Coronary artery (tissue), 2 donors: ENCODE results near the gene NEB.
"Not testable (repeated sequence)": the region's sequence is repeated elsewhere in the genome, so short reads cannot be mapped to it uniquely, and the experiment has no call there.

Experiments
- DNase-seq: peaks from one replicate; pipeline ENCODE4 v3.0.0-alpha.2; 2017; ENCODE audit warnings: low spot score
- H3K27ac ChIP-seq, 2 donors: fragments of 200-600 bp; sonication (generic); one replicate each; pipeline ENCODE4 v1.5.1; 2016 to 2019
- H3K4me3 ChIP-seq: fragments of 200-600 bp; sonication (generic); 2 replicates; pipeline ENCODE4 v1.5.1; 2016; ENCODE audit warnings: mild to moderate bottlenecking, moderate library complexity
- CTCF ChIP-seq: fragments of 200-600 bp; sonication (generic); IDR thresholded peaks from one replicate; pipeline ENCODE4 v1.5.1; 2019; ENCODE audit warnings: antibody characterized with exemption

The NEB gene

GRCh38 chr2:151567006-151567405, 167.3 kb downstream of the NEB start:
- no peak overlapping the region for H3K27ac ChIP-seq
- no peak for DNase-seq
- no peak for TF ChIP-seq CTCF

GRCh38 chr2:151562398-151562797, 171.9 kb downstream of the NEB start:
- DNase-seq: no peak
- no peak overlapping the region for H3K27ac ChIP-seq
- H3K4me3 ChIP-seq: no peak overlapping the region
- no peak for TF ChIP-seq CTCF

More at GRCh38 chr2:151567006-151567405, 167.3 kb downstream of the NEB start:
- H3K4me3 ChIP-seq: no peak overlapping the region

GRCh38 chr2:151560289-151560688, 174.0 kb downstream of the NEB start:
- Histone ChIP-seq H3K27ac (no peak overlapping the region), H3K4me3 (no peak overlapping the region)
- no peak for TF ChIP-seq CTCF
- DNase-seq: no peak

- H3K4me3 ChIP-seq, H3K27ac ChIP-seq, DNase-seq: not testable (repeated sequence)
Measured at GRCh38 chr2:151559431-151559830, 174.8 kb downstream of the NEB start.

- not testable (repeated sequence) for DNase-seq, H3K27ac ChIP-seq, H3K4me3 ChIP-seq
Measured at GRCh38 chr2:151557883-151558282, 176.4 kb downstream of the NEB start.

- Histone ChIP-seq H3K4me3 (no peak overlapping the region), H3K27ac (no peak overlapping the region)
- no peak for DNase-seq
- TF ChIP-seq CTCF: no peak
Measured at GRCh38 chr2:151556121-151556520, 178.2 kb downstream of the NEB start.

GRCh38 chr2:151552287-151552686, 182.0 kb downstream of the NEB start:
- H3K27ac ChIP-seq: no peak overlapping the region
- DNase-seq: no peak
- TF ChIP-seq CTCF: no peak
- no peak overlapping the region for H3K4me3 ChIP-seq

GRCh38 chr2:151551556-151551955, 182.7 kb downstream of the NEB start:
- H3K4me3 ChIP-seq: no peak overlapping the region
- TF ChIP-seq CTCF: no peak
- H3K27ac ChIP-seq: no peak overlapping the region
- DNase-seq: no peak
